HG03159 (cell line): ENCODE results near the gene TRRAP.

Experiments used
- ATAC-seq: cut with Tn5 transposase; IDR thresholded peaks from one replicate; pipeline ENCODE4 v1.9.1; 2021; ENCODE audit warnings: mild to moderate bottlenecking, moderate library complexity; ENCODE audit not compliant: unreplicated experiment

The TRRAP gene

DNA sequence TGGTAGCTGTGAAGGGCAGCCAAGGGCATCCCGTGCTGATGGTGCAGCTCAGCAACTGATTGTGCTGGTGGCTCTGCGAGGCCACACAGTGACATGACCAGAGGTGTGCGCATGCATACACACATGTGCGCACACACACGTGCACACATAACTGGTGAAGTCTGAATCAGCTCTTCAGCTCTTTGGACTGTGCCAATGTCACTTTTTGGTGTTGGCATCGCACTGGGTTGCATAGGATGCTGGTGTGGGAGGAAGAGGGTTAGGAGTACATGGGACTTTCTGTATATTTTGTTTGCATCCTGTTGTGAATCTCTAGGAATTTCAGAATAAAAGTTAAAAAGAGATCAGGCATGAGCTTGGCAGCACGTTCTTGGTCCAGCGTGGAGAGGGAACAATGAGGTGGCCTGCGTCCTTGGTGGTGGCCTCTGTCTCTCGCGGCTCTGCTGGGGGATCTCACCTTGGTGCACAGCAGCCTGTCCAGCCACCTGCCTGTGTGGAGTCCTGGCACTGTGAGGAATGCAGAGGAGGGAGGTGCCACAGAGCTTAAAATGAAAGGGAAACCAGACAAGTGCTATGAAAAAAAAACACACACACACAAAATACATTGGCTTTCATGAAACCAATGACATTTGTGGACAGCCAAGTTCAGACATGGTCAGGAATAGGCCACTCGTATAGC, 124.0 kb downstream of the TRRAP start:
- ATAC-seq = no peak

GRCh38 chr7:99002827-99003212, 124.5 kb downstream of the TRRAP start:
- no peak for ATAC-seq

- no peak for ATAC-seq
Observed at GRCh38 chr7:99003419-99003818, 125.1 kb downstream of the TRRAP start.

GRCh38 chr7:99004216-99004615, 125.9 kb downstream of the TRRAP start:
- no peak for ATAC-seq

DNA sequence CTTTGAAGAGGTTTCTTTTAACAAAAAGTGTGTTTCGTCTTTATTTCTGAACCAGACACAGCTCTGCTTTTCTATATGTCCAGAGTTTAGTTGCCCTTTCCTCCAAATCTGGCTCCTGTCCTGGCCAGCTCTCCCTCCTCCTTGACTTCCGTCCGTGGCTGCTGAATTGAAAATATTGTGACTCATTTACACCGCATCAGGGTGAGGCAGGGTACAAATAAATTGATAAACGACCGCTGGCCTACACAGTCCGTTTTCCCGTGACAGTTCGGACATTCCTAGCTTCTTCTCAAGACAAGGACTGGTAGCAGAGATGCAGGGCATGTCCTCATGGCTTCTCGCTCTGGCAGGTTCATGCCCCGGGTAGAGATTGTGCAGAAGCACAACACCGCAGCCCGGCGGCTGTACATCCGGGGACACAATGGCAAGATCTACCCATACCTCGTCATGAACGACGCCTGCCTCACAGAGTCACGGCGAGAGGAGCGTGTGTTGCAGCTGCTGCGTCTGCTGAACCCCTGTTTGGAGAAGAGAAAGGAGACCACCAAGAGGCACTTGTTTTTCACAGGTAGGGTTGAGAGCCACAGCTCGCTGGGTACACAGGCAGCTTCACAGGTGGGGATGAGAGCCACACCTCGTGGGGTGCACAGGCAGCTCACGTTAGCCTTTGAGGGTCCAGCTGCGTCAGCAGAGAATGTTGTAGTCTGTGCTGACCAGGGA, 126.6 kb downstream of the TRRAP start:
- ATAC-seq = no peak

- no peak for ATAC-seq
Observed at GRCh38 chr7:99005776-99006175, 127.4 kb downstream of the TRRAP start.

DNA sequence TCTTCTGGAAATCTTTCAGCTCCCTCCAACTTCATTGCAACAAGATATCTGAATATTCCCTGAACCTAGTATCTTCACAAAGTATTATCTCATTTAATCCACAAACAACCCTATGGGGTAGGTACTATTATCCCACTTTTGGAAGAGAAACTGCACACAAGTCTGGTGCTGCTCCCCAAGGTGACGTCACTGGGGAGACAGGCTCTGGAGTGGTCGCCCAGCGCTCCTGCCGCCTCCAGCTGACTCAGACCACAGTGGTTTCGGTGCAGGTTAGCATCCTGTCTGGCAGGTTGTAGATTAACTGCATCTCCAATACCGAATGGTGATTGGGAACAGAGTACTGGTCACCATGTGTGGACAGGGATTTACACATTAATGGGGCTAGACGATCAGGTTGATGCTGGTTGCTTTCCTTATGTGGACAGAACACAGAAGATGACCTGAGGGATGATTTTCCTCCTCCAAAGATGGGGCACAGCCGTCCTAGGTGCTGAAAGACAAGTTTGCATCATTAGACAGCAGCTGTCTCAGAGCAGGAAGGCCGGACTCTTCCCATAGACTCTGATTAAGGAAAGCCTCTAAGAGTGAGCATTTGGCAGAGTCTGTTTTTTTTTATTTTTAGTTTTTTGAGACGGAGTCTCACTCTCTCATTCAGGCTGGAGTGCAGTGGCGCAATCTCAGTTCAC, 128.6 kb downstream of the TRRAP start:
- no peak for ATAC-seq

DNA sequence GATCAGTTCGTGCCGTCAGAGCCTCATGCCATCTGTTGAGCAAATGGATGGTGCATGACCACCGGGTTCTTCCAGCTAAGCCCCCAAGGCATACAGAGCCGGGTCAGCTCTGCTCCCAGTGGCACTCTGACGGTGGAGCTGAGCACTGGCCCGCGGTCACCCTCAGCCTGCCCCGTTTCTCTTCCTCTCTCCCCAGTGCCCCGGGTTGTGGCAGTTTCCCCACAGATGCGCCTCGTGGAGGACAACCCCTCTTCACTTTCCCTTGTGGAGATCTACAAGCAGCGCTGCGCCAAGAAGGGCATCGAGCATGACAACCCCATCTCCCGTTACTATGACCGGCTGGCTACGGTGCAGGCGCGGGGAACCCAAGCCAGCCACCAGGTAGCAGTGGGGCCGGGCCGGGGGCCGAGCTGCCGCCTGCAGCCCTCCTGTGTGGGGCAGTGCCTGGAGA, 129.9 kb downstream of the TRRAP start:
- no peak for ATAC-seq

GRCh38 chr7:99008921-99009530, 130.7 kb downstream of the TRRAP start:
- no peak for ATAC-seq

DNA sequence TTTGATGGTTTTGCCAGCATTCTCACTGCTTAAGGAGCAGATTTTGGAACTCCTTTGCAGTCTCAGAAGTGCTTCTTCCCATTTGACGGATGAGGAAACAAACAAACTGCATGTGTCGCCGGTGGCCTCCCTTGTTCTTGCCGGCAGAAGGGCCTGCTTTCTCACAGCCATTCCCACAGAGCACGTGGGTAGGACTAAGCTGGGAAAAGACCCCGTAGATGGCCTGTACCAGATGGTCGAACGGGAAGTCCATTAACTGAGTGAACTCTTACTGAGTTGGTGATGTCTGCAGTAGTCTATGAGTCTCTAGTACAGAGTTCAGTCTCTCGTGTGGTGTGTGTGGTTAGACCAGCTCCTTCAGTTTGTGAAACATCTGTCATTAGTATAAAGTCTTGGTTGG, 131.9 kb downstream of the TRRAP start:
- ATAC-seq = no peak

DNA sequence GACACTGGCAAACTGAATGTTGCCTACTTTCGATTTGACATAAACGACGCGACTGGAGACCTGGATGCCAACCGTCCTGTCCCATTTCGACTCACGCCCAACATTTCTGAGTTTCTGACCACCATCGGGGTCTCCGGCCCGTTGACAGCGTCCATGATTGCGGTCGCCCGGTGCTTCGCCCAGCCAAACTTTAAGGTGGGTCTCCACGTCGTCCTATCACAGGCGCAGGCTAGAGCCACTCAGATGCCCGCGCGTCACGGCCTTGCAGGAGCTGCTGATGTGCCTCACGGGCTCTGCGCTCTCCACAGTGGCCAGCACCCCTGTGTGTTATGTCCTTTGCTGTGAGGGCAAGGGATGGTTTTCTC, 133.0 kb downstream of the TRRAP start:
- no peak for ATAC-seq

GRCh38 chr7:99011706-99012404, 133.5 kb downstream of the TRRAP start:
- ATAC-seq = no peak

GRCh38 chr7:99012722-99013121, 134.4 kb downstream of the TRRAP start:
- ATAC-seq = no peak

- ATAC-seq = no peak
Observed at GRCh38 chr7:99013266-99014112, 135.2 kb downstream of the TRRAP start.

DNA sequence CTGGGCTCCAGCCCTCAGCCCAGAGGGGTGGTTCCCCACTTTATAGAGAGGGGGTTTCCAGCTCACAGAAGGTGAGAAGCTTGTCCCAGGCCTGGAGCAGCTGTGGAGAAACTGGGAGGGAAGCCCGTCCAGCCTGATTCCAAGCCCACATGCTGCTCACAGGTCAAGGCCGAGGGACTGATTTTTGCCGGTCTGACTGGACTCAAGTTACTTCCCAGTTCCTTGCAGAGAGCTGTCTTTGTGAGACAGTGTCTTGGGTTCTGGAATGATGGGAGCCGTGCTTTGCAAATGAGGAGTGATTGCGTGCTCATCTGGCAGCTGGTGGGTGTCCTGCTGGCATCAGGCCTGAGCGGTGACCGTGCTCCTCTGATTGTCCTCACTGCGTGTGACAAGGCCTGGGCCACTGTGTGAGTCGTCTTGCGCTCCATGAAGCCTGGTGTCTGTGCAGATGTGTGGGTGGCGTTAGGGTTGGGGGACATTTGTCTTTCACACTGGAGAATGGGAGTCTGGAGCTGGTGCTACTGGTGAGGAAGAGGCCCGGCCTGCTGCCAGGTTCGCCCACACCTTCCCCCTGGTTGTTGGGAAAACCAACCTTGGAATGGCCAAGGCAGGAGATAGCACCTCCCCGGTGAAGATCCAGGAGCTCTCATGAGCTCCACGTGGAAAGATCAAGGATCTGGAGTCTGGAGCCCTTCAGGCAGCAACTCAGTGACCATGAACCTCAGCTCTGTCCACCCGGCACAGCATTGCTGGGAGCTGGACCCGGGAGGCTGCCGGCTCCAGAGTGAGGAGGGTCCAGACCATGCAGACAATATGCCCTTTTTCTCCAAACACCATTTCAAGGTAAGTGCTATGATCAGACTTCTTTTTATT, 136.0 kb downstream of the TRRAP start:
- no peak for ATAC-seq

DNA sequence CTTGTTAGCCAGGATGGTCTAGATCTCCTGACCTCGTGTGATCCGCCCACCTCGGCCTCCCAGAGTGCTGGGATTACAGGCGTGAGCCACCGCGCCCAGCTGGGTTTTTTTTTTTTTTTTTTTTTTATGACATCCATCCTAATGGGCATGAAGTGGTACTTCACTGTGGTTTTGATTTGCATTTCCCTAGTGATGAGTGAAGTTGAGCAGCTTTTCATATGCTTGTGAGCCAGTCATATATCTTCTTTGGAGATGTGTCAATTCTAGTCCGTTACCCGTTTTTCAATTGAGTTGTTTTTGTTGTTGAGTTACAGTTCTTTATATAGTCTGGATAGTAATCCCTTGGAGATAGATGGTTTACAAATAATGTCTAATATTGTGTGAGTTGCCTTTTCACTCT, 137.9 kb downstream of the TRRAP start:
- ATAC-seq = no peak

GRCh38 chr7:99019523-99020412, 141.4 kb downstream of the TRRAP start:
- no peak for ATAC-seq

DNA sequence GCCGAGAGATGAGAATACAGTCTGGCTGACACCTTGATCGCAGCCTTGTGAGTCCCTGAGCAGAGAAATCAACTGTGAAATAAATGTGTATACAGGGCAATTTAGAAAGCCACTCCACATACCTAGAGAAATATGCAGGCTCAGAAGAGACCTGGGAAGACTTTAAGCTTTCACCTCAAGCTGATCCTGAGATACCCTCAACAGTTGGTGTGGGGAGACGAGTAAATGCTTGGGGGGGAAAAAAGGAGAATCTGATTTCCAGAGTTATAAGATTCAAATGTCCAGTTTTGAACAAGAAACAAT, 142.0 kb downstream of the TRRAP start:
- ATAC-seq = no peak
